OCI-LY7 (cell line): ENCODE measurements around the gene STAC3. TPM values are rescaled to one million over a fixed set of nuclear protein-coding genes. Genes with fewer than 3 reads are reported as not detected.

Experiments
- BruUV-seq: library from RNA; stranded (reverse); fragments of 400-500 nt; replicated peaks from 2 replicates; lab custom pipeline; 2021; lab: Mats Ljungman, UMichigan
- CTCF ChIA-PET: fragments of 300-600 bp; sonication (Branson Sonifier 250); formaldehyde crosslinking; loops from one replicate; lab custom pipeline; 2022; ENCODE audit warnings: antibody characterized with exemption; ENCODE audit not compliant: unreplicated experiment; lab: Charles Lee
- POLR2A ChIA-PET: fragments of 300-600 bp; sonication (Branson Sonifier 250); formaldehyde crosslinking; loops from one replicate; lab custom pipeline; 2022; ENCODE audit warnings: antibody characterized with exemption; lab: Charles Lee
- DNase-seq: peaks from one replicate; pipeline ENCODE4 v3.0.0-alpha.2; 2015; ENCODE audit warnings: low spot score
- H2AFZ ChIP-seq: fragments of 200-600 bp; sonication (generic), shearing (Covaris generic); 2 replicates; pipeline ENCODE4 v1.6.1; 2014; ENCODE audit warnings: mild to moderate bottlenecking, antibody characterized with exemption, low read length, moderate library complexity
- H3K27ac ChIP-seq: fragments of 200-600 bp; sonication (generic); 2 replicates; pipeline ENCODE4 v1.5.1; 2014; ENCODE audit warnings: mixed run types, low read depth, mild to moderate bottlenecking, moderate library complexity, low read length, inconsistent platforms; ENCODE audit not compliant: poor library complexity, severe bottlenecking
- H3K36me3 ChIP-seq: fragments of 200-600 bp; sonication (generic); 2 replicates; pipeline ENCODE4 v1.6.1; 2014; ENCODE audit warnings: mild to moderate bottlenecking, antibody characterized with exemption, low read length, moderate library complexity, mixed read lengths; ENCODE audit not compliant: insufficient read depth
- H3K4me1 ChIP-seq: fragments of 200-600 bp; sonication (generic); 2 replicates; pipeline ENCODE4 v1.5.1; 2014; ENCODE audit warnings: mild to moderate bottlenecking, low read length; ENCODE audit not compliant: insufficient read depth, poor library complexity, severe bottlenecking
- H3K4me2 ChIP-seq: fragments of 200-600 bp; sonication (generic); 2 replicates; pipeline ENCODE4 v1.6.1; 2014; ENCODE audit warnings: mild to moderate bottlenecking, low read length
- H3K4me3 ChIP-seq: fragments of 200-600 bp; sonication (generic); 2 replicates; pipeline ENCODE4 v1.5.1; 2014; ENCODE audit warnings: mild to moderate bottlenecking, low read depth, low read length; ENCODE audit not compliant: poor library complexity, severe bottlenecking
- H3K79me2 ChIP-seq: fragments of 200-600 bp; sonication (generic); 2 replicates; pipeline ENCODE4 v1.6.1; 2016; ENCODE audit warnings: low read depth, mild to moderate bottlenecking, low read length, moderate library complexity, mixed read lengths; ENCODE audit not compliant: insufficient read depth
- H3K9me2 ChIP-seq: fragments of 200-600 bp; sonication (generic); 2 replicates; pipeline ENCODE4 v1.6.1; 2016; ENCODE audit warnings: mild to moderate bottlenecking, low read length, mixed read lengths; ENCODE audit not compliant: insufficient read depth
- H3K9me3 ChIP-seq: fragments of 200-600 bp; sonication (generic); 2 replicates; pipeline ENCODE4 v1.6.1; 2014; ENCODE audit warnings: mild to moderate bottlenecking, mixed run types, low read length, mixed read lengths
- H4K20me1 ChIP-seq: fragments of 200-600 bp; sonication (generic); 2 replicates; pipeline ENCODE4 v1.6.1; 2014; ENCODE audit warnings: mild to moderate bottlenecking, antibody characterized with exemption, low read length, moderate library complexity, mixed read lengths; ENCODE audit not compliant: insufficient read depth
- CTCF ChIP-seq: fragments of 200-600 bp; sonication (generic); conservative IDR thresholded peaks from 2 replicates; pipeline ENCODE4 v1.5.1; 2014; ENCODE audit warnings: mild to moderate bottlenecking, antibody characterized with exemption, low read length, moderate library complexity, mixed read lengths
- EZH2phosphoT487 ChIP-seq: fragments of 200-600 bp; sonication (generic); IDR thresholded peaks from 2 replicates; pipeline ENCODE4 v1.6.1; 2018; ENCODE audit warnings: low read depth, borderline replicate concordance, mild to moderate bottlenecking, mixed run types, antibody characterized with exemption, low read length, moderate library complexity, mixed read lengths
- intact Hi-C: fragments of 100-400 bp; cut with micrococcal nuclease; formaldehyde crosslinking; loops from one replicate; pipeline ENCODE4 v1.10.0; 2022; ENCODE audit not compliant: unreplicated experiment
- total RNA-seq, 2 experiments: library from RNA; depleted of rRNA in 1 of 2; stranded (reverse); fragments of >200 nt in 1 of 2; shearing (Covaris generic) in 1 of 2; gene quantifications; 2 replicates each; pipeline ENCODE4 v1.2.3, GENCODE V29; 2014 to 2022

Gene STAC3
- total RNA-seq, 2 experiments from 2014 or later: 1.4 to 6.8 TPM

- no peaks in the 10 kb centered on the region for H3K9me3 ChIP-seq
- DNase-seq: peak; percentile 64
- no peaks in the 10 kb centered on the region for H3K9me2 ChIP-seq
- TF ChIP-seq EZH2phosphoT487: no peak
- no peak for TF ChIP-seq CTCF
- intact Hi-C loops: loop anchor here (2.0 to 5.0 kb wide), 5 partner anchors 129 to 511 kb away; partner anchors contain the start of genes CDK4, DDIT3 and STAT6
- H3K79me2 ChIP-seq: no peaks in the 10 kb centered on the region
- peaks cover 49% of the 10 kb centered on the region for H3K4me1 ChIP-seq
- H4K20me1 ChIP-seq: no peaks in the 10 kb centered on the region
- ChIA-PET POLR2A (interaction anchor here (0.6 to 7.3 kb wide), 6 partner anchors 9 to 238 kb away, joined by 3 to 69 read pairs (median 11); partner anchors contain the start of gene SHMT2), CTCF (interaction anchor here (0.5 to 4.5 kb wide), 6 partner anchors 11 to 921 kb away, joined by 3 to 32 read pairs (median 6); partner anchors contain the start of genes INHBE and SHMT2)
- H3K27ac ChIP-seq: peak overlapping the region; percentile 92
- BruUV-seq: no TSS peak
- H3K36me3 ChIP-seq: peaks cover under 1% of the 10 kb centered on the region; the same call in 1 of the 2 replicates
- H2AFZ ChIP-seq: peak overlapping the region; percentile 34; the same call in 1 of the 2 replicates
- H3K4me2 ChIP-seq: peak overlapping the region; percentile 99
- peak overlapping the region; percentile 74 for H3K4me3 ChIP-seq
Observed at GRCh38 chr12:57240926-57241401, 10.0 kb downstream of the STAC3 start.

GRCh38 chr12:57240066-57240921 lies 10.7 kb downstream of the STAC3 start:
- DNase-seq: peak; percentile 87
- Histone ChIP-seq H4K20me1 (no peaks in the 10 kb centered on the region), H3K79me2 (no peaks in the 10 kb centered on the region), H3K9me2 (no peaks in the 10 kb centered on the region), H3K4me2 (peak overlapping the region; percentile 99), H3K36me3 (peaks cover 8% of the 10 kb centered on the region), H3K27ac (peak overlapping the region; percentile 92), H3K4me3 (peak overlapping the region; percentile 74), H3K9me3 (no peaks in the 10 kb centered on the region), H3K4me1 (peaks cover 49% of the 10 kb centered on the region), H2AFZ (peak overlapping the region; percentile 34; the same call in 1 of the 2 replicates)
- intact Hi-C loops: loop anchor here (2.0 to 5.0 kb wide), 5 partner anchors 128 to 512 kb away; partner anchors contain the start of genes CDK4, DDIT3 and STAT6
- POLR2A ChIA-PET: interaction anchor here (0.6 to 7.3 kb wide), 8 partner anchors 9 to 530 kb away, joined by 3 to 69 read pairs (median 10); partner anchors contain the start of gene SHMT2
- TSS peak; percentile 72 for BruUV-seq
- CTCF ChIA-PET: interaction anchor here (0.5 to 4.5 kb wide), 6 partner anchors 10 to 604 kb away, joined by 3 to 32 read pairs (median 10); partner anchors contain the start of genes INHBE and SHMT2
- TF ChIP-seq CTCF (peak; percentile 38; the same call in 1 of the 2 replicates), EZH2phosphoT487 (no peak)
